DOHH2 (cell line): Measurements from ENCODE around the gene ZNF385B.

Experiments used
- EZH2phosphoT487 ChIP-seq: fragments of 200-600 bp; sonication (generic); IDR thresholded peaks from 2 replicates; pipeline ENCODE4 v1.6.1; 2017; ENCODE audit warnings: borderline replicate concordance, mild to moderate bottlenecking, antibody characterized with exemption, low read length, moderate library complexity, mixed read lengths
- TF ChIP-seq, protein P1 (sequence below): fragments of 200-600 bp; sonication (generic); IDR thresholded peaks from one replicate; pipeline ENCODE4 v1.5.1; 2014; ENCODE audit warnings: antibody characterized with exemption, mild to moderate bottlenecking, low read depth, low read length; ENCODE audit not compliant: poor library complexity, severe bottlenecking

- TF ChIP-seq, protein P1, sequence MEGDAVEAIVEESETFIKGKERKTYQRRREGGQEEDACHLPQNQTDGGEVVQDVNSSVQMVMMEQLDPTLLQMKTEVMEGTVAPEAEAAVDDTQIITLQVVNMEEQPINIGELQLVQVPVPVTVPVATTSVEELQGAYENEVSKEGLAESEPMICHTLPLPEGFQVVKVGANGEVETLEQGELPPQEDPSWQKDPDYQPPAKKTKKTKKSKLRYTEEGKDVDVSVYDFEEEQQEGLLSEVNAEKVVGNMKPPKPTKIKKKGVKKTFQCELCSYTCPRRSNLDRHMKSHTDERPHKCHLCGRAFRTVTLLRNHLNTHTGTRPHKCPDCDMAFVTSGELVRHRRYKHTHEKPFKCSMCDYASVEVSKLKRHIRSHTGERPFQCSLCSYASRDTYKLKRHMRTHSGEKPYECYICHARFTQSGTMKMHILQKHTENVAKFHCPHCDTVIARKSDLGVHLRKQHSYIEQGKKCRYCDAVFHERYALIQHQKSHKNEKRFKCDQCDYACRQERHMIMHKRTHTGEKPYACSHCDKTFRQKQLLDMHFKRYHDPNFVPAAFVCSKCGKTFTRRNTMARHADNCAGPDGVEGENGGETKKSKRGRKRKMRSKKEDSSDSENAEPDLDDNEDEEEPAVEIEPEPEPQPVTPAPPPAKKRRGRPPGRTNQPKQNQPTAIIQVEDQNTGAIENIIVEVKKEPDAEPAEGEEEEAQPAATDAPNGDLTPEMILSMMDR, result no peak
- TF ChIP-seq EZH2phosphoT487, result no peak
Observed at GRCh38 chr2:179602452-179602851, 259.0 kb downstream of the ZNF385B start.
